Peyer's patch (tissue), 4 donors: Measurements from ENCODE around the gene MYO6. TPM values are rescaled to one million over a fixed set of nuclear protein-coding genes. Genes with fewer than 3 reads are reported as not detected.
A peak's percentile ranks its signal among the peaks of the same experiment; 100 is the strongest.

Experiments used
- DNase-seq, 3 donors: peaks; one replicate each; pipeline ENCODE4 v3.0.0-alpha.2; 2017 to 2019
- H3K27ac ChIP-seq, 4 donors: fragments of 200-600 bp; sonication (generic); one replicate each; pipeline ENCODE4 v1.5.1; 2016 to 2019
- H3K27me3 ChIP-seq, 2 donors: fragments of 200-600 bp; sonication (generic); one replicate each; pipeline ENCODE4 v1.5.1; 2019
- H3K36me3 ChIP-seq, 3 donors: fragments of 200-600 bp; sonication (generic); one replicate each; pipeline ENCODE4 v1.5.1; 2016 to 2019
- H3K4me1 ChIP-seq, 4 donors: fragments of 200-600 bp; sonication (generic); one replicate each; pipeline ENCODE4 v1.5.1; 2016 to 2019
- H3K4me3 ChIP-seq, 4 donors: fragments of 200-600 bp; sonication (generic); 1 replicate in 3 of 4; 2 replicates in 1 of 4; pipeline ENCODE4 v1.5.1; 2016 to 2019; ENCODE audit warnings: mild to moderate bottlenecking in 1 of 4
- H3K9me3 ChIP-seq, 4 donors: fragments of 200-600 bp; sonication (generic); one replicate each; pipeline ENCODE4 v1.5.1; 2016 to 2019; ENCODE audit warnings: mild to moderate bottlenecking in 1 of 4
- CTCF ChIP-seq, 6 experiments: fragments of 450-650 bp in 4 of 6; fragments of 200-600 bp in 2 of 6; sonication (generic) in 1 of 6; IDR thresholded peaks; one replicate each; pipeline ENCODE4 v1.5.1; 2017 to 2019; ENCODE audit warnings: antibody characterized with exemption in 6 of 6, mild to moderate bottlenecking in 3 of 6, moderate library complexity in 1 of 6
- POLR2A ChIP-seq, 2 donors: fragments of 450-650 bp; IDR thresholded peaks; one replicate each; pipeline ENCODE4 v1.5.1; 2017; ENCODE audit warnings: antibody characterized with exemption in 2 of 2, mild to moderate bottlenecking in 2 of 2, moderate library complexity in 2 of 2
- total RNA-seq, 4 donors: library from RNA; depleted of rRNA; stranded (reverse); fragments of >200 nt; gene quantifications; one replicate each; pipeline ENCODE4 v1.1.0, GENCODE V29; 2016

Gene MYO6
- total RNA-seq, 4 donors from 2014 or later, result 60.2 to 89.1 (median 76.2) TPM

- no peaks in the 10 kb centered on the region for H3K27me3 ChIP-seq
- no peak for DNase-seq
- no peak overlapping the region for H3K27ac ChIP-seq
- H3K9me3 ChIP-seq, result no peaks in the 10 kb centered on the region
- TF ChIP-seq POLR2A (IDR thresholded peaks at IDR 0.05) (no peak), CTCF (IDR thresholded peaks at IDR 0.05) (peak in 3 of 6 experiments; percentile 11 to 25 (median 15))
- no peak overlapping the region for H3K4me3 ChIP-seq
- no peaks in the 10 kb centered on the region for H3K36me3 ChIP-seq
- H3K4me1 ChIP-seq, result peaks cover 0 to 11% (median 0%) of the 10 kb centered on the region in 4 donors
These were observed 183.0 kb downstream of the MYO6 start for GRCh38 chr6:75932067-75932466.

- H3K36me3 ChIP-seq, result no peaks in the 10 kb centered on the region
- TF ChIP-seq POLR2A (IDR thresholded peaks at IDR 0.05) (no peak), CTCF (IDR thresholded peaks at IDR 0.05) (no peak)
- H3K4me3 ChIP-seq, result no peak overlapping the region
- no peaks in the 10 kb centered on the region for H3K9me3 ChIP-seq
- DNase-seq, result no peak
- H3K4me1 ChIP-seq, result peaks cover 0 to 11% (median 0%) of the 10 kb centered on the region in 4 donors
- no peaks in the 10 kb centered on the region for H3K27me3 ChIP-seq
- H3K27ac ChIP-seq, result no peak overlapping the region
These were observed 184.4 kb downstream of the MYO6 start for GRCh38 chr6:75933387-75933975.

GRCh38 chr6:75934643-75935472, 185.8 kb downstream of the MYO6 start:
- TF ChIP-seq CTCF (IDR thresholded peaks at IDR 0.05) (peak in 4 of 6 experiments; percentile 50 to 64 (median 55)), POLR2A (IDR thresholded peaks at IDR 0.05) (no peak)
- H3K4me1 ChIP-seq, result peaks cover 0 to 11% (median 0%) of the 10 kb centered on the region in 4 donors
- peak overlapping the region in 3 of 4 donors; percentile 29 to 44 (median 44) for H3K4me3 ChIP-seq
- no peaks in the 10 kb centered on the region for H3K36me3 ChIP-seq
- no peaks in the 10 kb centered on the region for H3K27me3 ChIP-seq
- no peak overlapping the region for H3K27ac ChIP-seq
- peak in 2 of 3 donors; percentile 50 to 62 for DNase-seq
- H3K9me3 ChIP-seq, result no peaks in the 10 kb centered on the region

- DNase-seq, result no peak
- no peaks in the 10 kb centered on the region for H3K9me3 ChIP-seq
- TF ChIP-seq CTCF (IDR thresholded peaks at IDR 0.05), result no peak
- TF ChIP-seq POLR2A (IDR thresholded peaks at IDR 0.05), result no peak
- H3K27me3 ChIP-seq, result no peaks in the 10 kb centered on the region
- H3K4me3 ChIP-seq, result peak overlapping the region in 3 of 4 donors; percentile 29 to 44 (median 44)
- H3K4me1 ChIP-seq, result peaks cover 0 to 11% (median 0%) of the 10 kb centered on the region in 4 donors
- H3K27ac ChIP-seq, result no peak overlapping the region
- H3K36me3 ChIP-seq, result no peaks in the 10 kb centered on the region
These were observed 186.4 kb downstream of the MYO6 start for GRCh38 chr6:75935473-75935793.

GRCh38 chr6:75936682-75937081, 187.6 kb downstream of the MYO6 start:
- TF ChIP-seq CTCF (IDR thresholded peaks at IDR 0.05) (no peak), POLR2A (IDR thresholded peaks at IDR 0.05) (no peak)

More at GRCh38 chr6:75936682-75937081, 187.6 kb downstream of the MYO6 start:
- Histone ChIP-seq H3K27me3 (no peaks in the 10 kb centered on the region), H3K36me3 (no peaks in the 10 kb centered on the region), H3K27ac (no peak overlapping the region), H3K9me3 (no peaks in the 10 kb centered on the region), H3K4me3 (no peak overlapping the region), H3K4me1 (peaks cover 0 to 11% (median 0%) of the 10 kb centered on the region in 4 donors)
- DNase-seq, result no peak
